HG02642 (cell line): ENCODE results near the gene CCDC91.

Experiments used
- ATAC-seq: cut with Tn5 transposase; IDR thresholded peaks from one replicate; pipeline ENCODE4 v1.9.1; 2021; ENCODE audit warnings: mild to moderate bottlenecking; ENCODE audit not compliant: unreplicated experiment, poor library complexity

Gene CCDC91

GRCh38 chr12:28507033-28507432 is 316.8 kb downstream of the CCDC91 start:
- ATAC-seq = no peak

- no peak for ATAC-seq
Measured at GRCh38 chr12:28507867-28508266, 317.6 kb downstream of the CCDC91 start.

DNA sequence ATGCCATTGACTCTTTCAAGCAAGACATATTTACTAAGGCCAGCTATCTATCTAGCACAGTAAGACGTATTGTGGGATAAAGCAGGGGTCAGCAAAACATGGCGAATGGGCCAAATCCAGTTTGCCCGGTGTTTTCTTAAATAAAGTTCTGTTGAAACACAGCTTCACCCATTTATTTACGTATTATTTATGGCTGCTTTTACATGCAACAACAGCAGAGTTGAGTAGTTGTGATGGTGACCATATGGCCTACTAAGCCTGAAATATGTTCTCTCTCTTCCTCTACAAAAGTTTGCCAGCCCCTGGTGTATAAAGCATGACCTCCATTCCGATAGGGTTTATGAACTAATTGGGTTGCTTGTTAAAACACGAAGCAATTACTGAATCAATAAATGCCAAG is 322.1 kb downstream of the CCDC91 start:
- no peak for ATAC-seq

- ATAC-seq = no peak
Measured at GRCh38 chr12:28512876-28513275, 322.6 kb downstream of the CCDC91 start.

DNA sequence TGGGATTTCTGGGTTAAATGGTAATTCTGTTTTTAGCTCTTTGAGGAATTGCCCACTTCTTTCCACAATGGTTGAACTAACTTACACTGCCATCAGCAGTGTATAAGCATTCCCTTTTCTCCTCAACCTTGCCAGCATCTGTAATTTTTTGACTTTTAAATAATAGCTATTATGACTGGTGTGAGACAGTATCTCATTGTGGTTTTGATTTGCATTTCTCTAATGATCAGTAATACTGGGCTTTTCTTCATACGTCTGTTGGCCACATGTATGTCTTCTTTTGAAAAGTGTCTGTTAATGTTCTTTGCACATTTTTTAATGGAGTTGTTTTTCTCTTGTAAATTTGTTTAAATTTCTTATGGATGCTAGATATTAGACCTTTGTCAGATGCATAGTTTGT is 323.7 kb downstream of the CCDC91 start:
- ATAC-seq = no peak

- ATAC-seq = no peak
Measured at GRCh38 chr12:28517101-28517500, 326.8 kb downstream of the CCDC91 start.

DNA sequence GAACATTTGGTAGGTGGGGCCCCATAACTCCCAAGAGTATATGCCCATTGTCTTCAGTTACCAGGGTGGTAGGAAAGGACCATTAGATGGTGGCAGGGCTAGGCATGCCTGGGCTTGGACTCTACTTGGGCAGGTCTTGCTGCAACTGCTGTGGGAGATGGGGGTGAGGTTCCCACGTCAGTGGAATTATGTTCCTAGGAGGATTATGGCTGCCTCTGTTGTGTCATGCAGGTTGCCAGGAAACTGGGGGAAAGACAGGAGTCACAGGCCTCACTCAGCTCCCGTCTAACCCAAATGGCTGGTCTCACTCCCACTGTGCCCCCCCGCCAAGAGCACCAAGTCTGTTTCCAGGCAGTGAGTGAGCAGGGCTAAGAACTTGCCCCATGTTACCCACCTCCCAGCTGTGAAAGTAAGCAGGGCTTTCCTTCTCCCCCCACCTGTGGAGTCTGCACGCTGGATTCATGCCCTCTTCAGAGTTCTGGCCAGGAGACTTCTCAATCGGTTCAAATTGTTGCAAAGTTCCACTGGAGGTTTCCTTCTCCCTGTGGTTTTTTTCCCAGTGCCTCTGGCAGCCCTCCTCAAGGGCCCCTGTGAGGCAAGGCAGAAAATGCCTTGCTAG is 337.5 kb downstream of the CCDC91 start:
- no peak for ATAC-seq

DNA sequence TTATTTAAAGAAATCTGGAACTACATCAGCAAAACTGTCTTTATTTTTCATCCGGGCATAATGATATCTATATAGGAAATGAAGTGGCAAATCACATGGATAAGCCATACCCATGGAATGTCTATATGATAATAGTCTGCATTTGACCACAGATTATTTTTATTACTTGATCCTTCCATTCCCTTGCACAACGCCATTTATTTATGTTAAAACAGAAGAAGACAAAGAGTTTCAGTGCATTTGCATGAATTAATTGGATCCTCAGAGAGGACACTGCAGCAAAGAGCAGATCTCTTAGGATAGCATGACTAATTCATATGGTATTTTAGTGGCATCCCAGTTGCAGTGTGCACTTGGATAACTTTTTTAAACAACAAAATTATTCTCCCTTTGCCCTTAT is 345.0 kb downstream of the CCDC91 start:
- ATAC-seq = no peak

DNA sequence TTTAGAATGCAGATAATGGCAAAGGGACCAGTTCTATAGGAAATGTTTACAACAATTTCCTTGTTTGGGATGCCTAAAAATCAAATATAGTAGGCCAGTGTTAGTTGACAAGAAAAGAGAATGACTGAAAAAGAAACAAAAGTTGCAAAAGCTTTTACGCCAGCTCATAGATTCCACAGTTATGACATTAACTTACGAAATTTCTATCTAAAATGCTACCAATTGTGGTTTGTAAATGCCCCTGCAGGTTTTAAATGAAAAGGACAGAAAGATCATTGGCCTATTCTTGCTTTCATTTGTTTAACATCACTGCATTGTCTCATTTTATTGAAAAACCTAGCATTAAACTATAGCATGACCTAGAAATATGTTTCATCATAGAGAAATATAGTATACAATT is 345.8 kb downstream of the CCDC91 start:
- no peak for ATAC-seq

DNA sequence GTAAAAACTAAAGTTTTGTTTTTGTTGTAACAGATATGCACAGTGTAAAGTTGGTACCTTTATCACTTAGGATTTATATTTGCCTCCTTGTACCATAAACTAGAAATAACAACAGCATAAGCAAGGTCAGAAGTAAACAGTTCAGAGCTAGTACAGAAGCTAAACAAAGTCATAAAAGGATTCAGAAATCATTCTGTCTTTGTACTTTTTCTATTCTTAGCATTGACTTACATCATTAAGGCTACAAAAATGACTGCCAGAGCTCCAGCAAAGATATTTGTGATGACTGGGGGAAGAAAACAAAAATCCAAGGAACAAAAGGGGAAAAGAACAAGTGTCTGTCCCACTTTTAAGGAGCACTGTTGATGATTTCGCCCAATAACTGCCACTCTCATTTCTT is 347.2 kb downstream of the CCDC91 start:
- ATAC-seq = no peak

- no peak for ATAC-seq
Measured at GRCh38 chr12:28539691-28540323, 349.6 kb downstream of the CCDC91 start.

DNA sequence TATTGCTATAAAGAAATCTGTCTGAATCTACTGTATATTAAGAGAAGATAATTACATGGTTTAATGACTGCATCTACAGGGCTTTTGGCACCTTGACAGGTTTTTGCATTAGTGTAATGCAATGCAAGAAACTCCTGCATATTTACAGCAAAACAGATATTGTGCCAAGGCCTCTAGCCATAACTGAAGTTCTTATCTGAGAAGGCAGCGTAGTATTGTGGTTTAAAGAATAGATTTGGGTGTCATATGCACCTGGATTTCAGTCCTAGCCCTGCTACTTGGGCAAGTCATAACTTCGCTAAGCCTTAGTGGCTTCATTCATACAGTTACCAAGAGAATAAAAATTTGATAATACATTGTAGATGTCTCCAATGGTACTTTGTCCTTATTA is 350.1 kb downstream of the CCDC91 start:
- ATAC-seq = no peak

- no peak for ATAC-seq
Measured at GRCh38 chr12:28543021-28543890, 353.0 kb downstream of the CCDC91 start.

DNA sequence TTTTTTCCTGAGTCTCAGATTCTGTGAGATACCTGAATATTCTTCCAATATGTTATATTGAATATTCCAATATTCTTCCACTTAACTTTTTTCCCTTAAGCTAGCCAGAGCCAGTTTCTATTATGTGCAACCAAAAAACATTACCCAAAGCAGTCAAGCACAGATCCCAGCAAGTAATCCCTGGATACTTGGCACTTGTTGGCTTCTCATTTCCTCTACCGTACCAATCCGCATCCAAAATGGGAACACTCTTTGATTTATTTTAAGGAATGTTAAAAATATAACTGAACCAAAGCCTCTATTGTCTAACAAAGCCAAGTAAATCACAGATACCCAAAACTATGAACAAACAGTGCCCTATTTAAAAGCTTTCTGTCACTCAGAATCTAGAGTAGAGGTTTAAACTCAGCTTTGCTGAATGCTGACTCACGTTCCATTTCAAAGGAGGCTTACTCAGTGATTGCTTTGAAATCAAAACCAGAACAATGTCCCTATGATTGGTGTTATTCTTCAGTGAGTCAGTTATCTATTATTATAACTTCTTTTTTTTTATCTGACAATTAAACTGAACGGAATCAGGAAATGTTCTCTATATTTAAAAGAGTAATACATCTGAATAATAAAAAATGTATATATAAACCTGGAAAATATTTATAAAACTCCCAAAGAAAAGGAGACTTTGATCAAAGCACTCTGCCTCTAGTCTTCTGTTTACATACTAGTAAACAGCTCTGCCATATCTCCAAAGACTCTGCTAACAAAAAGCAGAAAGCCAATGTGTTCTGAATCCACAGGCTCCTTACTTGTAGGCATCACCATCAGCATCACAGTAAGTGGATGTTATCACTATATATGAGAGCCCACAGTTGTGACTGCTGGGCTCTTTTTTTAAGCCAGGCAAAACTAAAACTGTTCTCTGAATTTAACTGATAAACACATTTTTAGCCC is 360.8 kb downstream of the CCDC91 start:
- no peak for ATAC-seq

- ATAC-seq = no peak
Measured at GRCh38 chr12:28552251-28552970, 362.2 kb downstream of the CCDC91 start.

GRCh38 chr12:28555748-28556147 is 365.5 kb downstream of the CCDC91 start:
- no peak for ATAC-seq

GRCh38 chr12:28558250-28558649 is 368.0 kb downstream of the CCDC91 start:
- no peak for ATAC-seq

- no peak for ATAC-seq
Measured at GRCh38 chr12:28563286-28563685, 373.0 kb downstream of the CCDC91 start.

GRCh38 chr12:28563936-28564335 is 373.7 kb downstream of the CCDC91 start:
- no peak for ATAC-seq

- ATAC-seq = no peak
Measured at GRCh38 chr12:28568118-28568517, 377.9 kb downstream of the CCDC91 start.
